ENCODE results near the gene TRIOBP.
"Not testable (repeated sequence)": the region's sequence is repeated elsewhere in the genome, so short reads cannot be mapped to it uniquely, and the experiment has no call there.

Gene TRIOBP

GRCh38 chr22:37775785-37776638 is 79.2 kb downstream of the TRIOBP start:
- DNase-seq (ENCODE audit: low spot score), result no peak

GRCh38 chr22:37776639-37777005 is 79.8 kb downstream of the TRIOBP start:
- no peak for DNase-seq (ENCODE audit: low spot score)

- DNase-seq (ENCODE audit: low spot score), result no peak
These were observed 80.4 kb downstream of the TRIOBP start for GRCh38 chr22:37777122-37777687.

- DNase-seq (ENCODE audit: low spot score), result no peak
These were observed 81.6 kb downstream of the TRIOBP start for GRCh38 chr22:37778370-37779009.

- DNase-seq (ENCODE audit: low spot score), result no peak
These were observed 84.7 kb downstream of the TRIOBP start for GRCh38 chr22:37781434-37782059.

- DNase-seq (ENCODE audit: low spot score), result no peak
These were observed 85.7 kb downstream of the TRIOBP start for GRCh38 chr22:37782340-37783168.

- DNase-seq (ENCODE audit: low spot score), result no peak
These were observed 88.1 kb downstream of the TRIOBP start for GRCh38 chr22:37784829-37785495.

- no peak for DNase-seq (ENCODE audit: low spot score)
These were observed 93.4 kb downstream of the TRIOBP start for GRCh38 chr22:37790234-37790633.

GRCh38 chr22:37792494-37792893 is 95.6 kb downstream of the TRIOBP start:
- DNase-seq (ENCODE audit: low spot score), result no peak

- no peak for DNase-seq (ENCODE audit: low spot score)
These were observed 97.5 kb downstream of the TRIOBP start for GRCh38 chr22:37794376-37794775.

- no peak for DNase-seq (ENCODE audit: low spot score)
These were observed 99.2 kb downstream of the TRIOBP start for GRCh38 chr22:37796079-37796478.

GRCh38 chr22:37797259-37797658 is 100.4 kb downstream of the TRIOBP start:
- DNase-seq (ENCODE audit: low spot score), result not testable (repeated sequence)

GRCh38 chr22:37797874-37798500 is 101.1 kb downstream of the TRIOBP start:
- no peak for DNase-seq (ENCODE audit: low spot score)

- DNase-seq (ENCODE audit: low spot score), result not testable (repeated sequence)
These were observed 103.1 kb downstream of the TRIOBP start for GRCh38 chr22:37799979-37800378.

GRCh38 chr22:37801946-37802309 is 105.1 kb downstream of the TRIOBP start:
- no peak for DNase-seq (ENCODE audit: low spot score)

GRCh38 chr22:37802310-37803194 is 105.7 kb downstream of the TRIOBP start:
- no peak for DNase-seq (ENCODE audit: low spot score)

GRCh38 chr22:37803195-37803638 is 106.4 kb downstream of the TRIOBP start:
- no peak for DNase-seq (ENCODE audit: low spot score)

GRCh38 chr22:37803639-37804351 is 106.9 kb downstream of the TRIOBP start:
- no peak for DNase-seq (ENCODE audit: low spot score)

- no peak for DNase-seq (ENCODE audit: low spot score)
These were observed 107.6 kb downstream of the TRIOBP start for GRCh38 chr22:37804352-37804880.

Measured in pons (tissue), 1 donor.